Left hindlimb (tissue), 1 donor: ENCODE measurements around the gene ATAD2B.

ENCODE experiments used
- DNase-seq: peaks from one replicate; pipeline ENCODE4 v3.0.0-alpha.2; 2018

The ATAD2B gene

DNA sequence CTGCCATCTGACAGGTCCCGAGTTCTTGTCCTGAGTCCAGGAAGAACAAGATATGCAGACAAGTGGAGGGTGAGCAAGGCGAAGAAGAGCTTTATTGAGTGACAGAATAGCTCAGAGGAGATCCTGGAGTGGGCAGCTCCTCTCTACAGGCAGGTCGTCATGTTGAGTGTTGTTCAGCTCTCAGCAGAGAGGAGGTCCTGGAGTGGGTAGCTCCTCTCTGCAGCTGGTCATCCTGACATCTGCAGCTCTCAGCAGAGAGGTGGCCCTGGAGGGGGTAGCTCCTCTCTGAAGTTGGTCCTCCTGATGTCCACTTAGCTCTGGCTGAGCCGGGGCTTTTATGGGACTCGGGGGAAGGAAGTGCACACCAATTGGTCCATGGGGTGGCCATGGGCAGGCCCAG, 90.4 kb downstream of the ATAD2B start:
- DNase-seq: no peak

DNA sequence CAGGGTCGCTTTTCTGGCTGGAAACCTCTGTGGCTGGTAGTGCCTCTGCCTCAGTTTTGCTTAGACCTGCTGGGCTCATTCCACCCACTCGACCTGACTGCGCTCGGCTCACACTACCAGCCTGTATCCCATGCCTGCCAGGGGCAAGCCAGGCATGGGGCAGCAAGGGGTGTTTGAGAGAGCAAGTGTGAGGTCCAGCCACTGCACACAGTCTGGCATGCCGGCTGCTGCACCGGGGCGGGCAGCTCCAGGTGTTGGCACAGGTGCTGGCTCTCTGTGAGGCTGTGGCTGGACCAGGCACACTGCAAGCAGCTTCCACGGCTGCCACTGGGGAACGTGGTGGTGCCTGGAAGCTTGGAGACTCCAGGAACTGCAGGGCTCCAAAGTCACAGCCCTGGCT, 90.9 kb downstream of the ATAD2B start:
- DNase-seq: no peak

- DNase-seq: no peak
These were observed 91.5 kb downstream of the ATAD2B start for GRCh38 chr2:23835423-23835822.

DNA sequence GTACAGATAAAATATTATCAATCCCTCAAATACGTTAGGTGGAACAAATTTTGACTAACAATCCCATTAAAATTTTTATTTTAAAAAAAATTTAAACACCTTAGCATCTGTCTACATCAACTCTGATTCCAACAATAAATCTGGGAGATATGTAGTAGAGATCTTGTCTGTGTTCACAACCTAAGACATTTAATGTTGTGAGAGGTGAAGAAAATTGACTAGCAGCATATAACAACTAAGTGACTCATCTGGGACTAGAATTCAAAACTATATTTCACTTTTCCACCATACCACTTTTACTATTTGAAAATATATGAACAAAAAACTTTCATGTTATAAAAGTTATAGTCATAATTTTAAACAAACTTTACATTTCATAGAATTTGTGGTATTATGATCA, 97.9 kb downstream of the ATAD2B start:
- no peak for DNase-seq

DNA sequence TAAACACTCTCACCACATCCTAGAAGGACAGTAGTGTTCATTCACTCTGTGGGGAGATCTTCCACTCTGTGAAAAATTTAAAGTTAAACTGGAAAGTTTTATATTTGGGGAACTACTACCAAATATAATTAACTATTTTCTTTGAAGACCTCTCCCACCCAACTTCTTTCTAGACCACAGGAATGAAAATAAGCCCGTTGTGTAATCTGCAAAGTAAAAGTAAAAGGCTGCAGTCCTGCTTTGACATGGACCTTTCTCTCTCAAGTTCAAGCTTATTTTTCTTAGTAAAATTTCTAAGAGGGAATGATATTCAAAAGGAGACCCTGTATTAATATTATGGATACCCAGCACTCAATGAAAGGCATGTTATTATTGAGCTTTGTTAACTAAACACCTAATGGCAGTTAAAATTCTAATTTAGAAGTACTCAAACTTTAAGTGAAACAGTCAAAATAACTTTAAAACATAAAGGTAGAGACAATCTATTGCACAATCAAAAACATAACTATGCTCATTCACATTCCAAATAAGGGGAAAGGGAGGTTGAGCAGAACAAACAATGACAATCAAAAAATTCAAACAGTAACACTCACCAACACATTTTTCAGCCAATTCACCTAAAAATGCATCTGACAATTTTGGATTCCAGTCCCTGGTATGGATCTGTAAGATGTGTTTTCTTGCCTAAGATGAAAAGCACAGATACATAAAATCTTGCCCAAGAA, 98.5 kb downstream of the ATAD2B start:
- no peak for DNase-seq

- DNase-seq: no peak
These were observed 99.6 kb downstream of the ATAD2B start for GRCh38 chr2:23827287-23827686.

DNA sequence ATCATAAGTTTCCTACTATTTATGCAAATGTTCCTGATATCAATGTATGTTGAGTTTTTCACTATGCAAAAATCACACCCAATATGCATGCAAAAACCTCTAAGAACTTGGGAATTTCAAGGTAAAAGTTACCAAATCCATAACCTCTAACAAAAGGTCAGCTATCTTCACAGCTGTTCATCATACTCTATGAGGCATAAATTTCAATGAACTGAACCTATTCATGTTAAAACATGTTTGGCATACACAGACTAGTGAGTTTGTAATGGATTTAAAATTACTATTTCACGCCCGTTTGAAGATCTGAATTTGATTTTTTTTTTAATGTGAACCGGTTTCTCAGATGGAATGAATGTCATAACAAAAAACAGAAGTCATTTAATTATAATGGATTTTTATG, 100.2 kb downstream of the ATAD2B start:
- DNase-seq: no peak

DNA sequence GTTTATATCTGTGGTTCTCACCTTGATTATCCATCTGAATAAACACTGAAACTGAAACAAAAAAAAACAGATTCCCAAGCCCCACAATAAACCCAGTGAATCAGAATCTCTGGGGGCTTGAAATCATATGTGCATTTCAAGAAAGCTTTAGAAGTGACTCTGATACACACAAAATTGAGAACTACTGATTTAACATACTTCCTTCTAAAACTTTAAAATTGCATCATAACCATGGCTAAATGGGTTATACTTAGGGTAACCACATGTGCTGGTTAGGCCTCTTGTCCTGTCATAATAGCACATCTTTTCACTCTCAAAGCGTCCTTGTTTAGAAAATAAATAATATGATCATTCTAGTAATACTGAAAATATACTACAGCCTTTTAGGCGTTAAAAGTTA, 100.9 kb downstream of the ATAD2B start:
- no peak for DNase-seq

GRCh38 chr2:23824777-23825212, 102.1 kb downstream of the ATAD2B start:
- no peak for DNase-seq

DNA sequence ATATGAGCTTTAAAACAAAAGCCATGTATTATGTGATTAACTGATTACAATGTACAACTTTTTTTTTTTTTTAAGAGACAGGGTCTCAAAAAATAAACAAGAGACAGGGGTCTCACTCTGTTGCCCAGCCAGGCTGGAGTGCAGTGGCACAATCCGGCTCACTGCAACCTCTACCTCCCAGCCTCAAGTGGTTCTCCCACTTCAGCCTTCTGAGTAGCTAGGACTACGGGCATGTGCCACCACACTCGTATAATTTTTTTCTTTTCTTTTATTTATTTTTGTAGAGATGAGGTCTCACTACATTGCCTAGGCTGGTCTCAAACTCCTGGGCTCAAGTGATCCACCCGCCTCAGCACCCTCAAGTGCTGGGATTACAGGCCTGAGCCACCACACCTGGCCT, 103.1 kb downstream of the ATAD2B start:
- no peak for DNase-seq

DNA sequence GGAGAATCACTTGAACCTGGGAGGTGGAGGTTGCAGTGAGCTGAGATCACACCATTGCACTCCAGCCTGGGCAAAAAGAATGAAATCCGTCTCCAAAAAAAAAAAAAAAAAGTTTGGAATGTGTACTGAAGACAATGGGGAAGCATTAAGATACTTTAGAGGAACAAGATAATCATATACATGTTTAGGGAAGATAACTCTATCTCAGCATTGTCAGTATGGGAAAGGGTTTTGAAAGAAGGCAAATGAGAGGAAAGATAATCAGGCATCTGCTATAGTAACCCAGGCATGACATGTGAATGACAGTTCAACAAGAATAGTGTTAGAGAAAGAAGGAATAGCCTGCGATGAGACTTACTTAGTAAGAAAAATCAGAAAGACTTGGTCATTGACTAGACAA, 112.0 kb downstream of the ATAD2B start:
- no peak for DNase-seq

- no peak for DNase-seq
These were observed 113.5 kb downstream of the ATAD2B start for GRCh38 chr2:23813438-23813837.

- DNase-seq: no peak
These were observed 117.8 kb downstream of the ATAD2B start for GRCh38 chr2:23809150-23809549.

GRCh38 chr2:23806665-23807249, 120.2 kb downstream of the ATAD2B start:
- no peak for DNase-seq

DNA sequence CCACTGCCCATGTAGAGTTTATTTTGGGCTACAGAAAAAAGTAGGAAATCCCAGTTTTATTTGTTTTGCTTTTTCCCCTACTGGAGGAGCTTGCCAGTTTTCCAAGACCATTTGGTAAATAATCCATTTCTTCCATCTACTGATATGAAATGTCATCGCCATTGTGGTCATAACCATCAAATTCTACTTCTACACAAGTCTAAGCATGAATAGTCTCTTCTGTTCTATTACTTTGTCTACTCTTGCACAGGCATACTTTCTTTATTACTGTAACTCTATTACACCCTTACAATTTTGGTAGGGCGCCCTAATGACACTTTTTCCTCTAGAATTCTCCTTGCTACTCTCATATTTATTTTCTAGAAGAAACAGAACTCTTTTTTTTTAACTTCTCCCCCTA, 120.7 kb downstream of the ATAD2B start:
- DNase-seq: no peak

DNA sequence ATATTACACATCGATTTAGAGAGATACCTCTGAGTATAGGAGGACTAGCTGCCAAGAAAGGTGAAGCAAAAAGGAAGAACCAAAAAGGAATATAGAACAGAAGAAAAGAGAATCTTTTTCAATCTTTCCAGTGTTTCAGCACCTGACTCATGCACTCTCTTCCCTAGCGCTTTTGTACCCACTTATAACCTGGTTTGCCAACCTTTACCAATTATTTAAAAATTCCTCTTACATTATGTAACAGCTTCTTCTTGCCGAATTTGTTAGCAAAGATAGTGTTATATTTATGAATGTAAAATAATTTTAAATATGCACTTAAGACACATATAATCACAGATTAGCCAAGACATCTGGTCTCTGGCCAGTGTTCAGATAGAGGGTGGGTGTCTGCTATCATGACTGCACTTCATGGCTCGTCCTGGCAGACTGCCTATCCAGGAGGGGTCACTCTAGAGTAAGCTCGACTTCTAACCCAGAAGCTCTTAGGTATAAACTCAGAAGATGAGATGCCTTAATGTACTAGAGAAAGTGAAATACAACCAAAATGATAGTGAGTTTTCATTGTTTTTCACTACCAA, 122.9 kb downstream of the ATAD2B start:
- DNase-seq: no peak

GRCh38 chr2:23803264-23803964, 123.5 kb downstream of the ATAD2B start:
- no peak for DNase-seq

- DNase-seq: no peak
These were observed 125.5 kb downstream of the ATAD2B start for GRCh38 chr2:23801396-23801795.

- DNase-seq: no peak
These were observed 132.7 kb downstream of the ATAD2B start for GRCh38 chr2:23794234-23794633.

DNA sequence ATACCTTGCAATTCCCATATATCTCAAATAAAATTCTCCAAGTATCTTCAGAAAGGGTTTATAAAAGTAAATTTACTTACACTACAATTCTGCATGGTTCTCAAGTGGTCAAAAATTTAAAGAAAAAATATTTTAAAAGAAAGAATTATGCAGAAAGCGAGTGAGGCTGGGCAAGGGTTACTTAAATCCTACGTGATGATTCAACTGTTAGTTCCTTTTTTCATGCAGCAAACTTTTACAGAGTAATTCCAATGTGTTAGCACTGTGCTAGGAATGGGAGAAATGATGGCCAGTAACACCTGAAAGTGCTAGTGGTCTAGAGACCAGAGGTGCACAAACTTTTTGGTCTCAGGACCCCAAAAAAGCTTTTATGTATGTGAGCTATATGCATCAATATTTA, 133.4 kb downstream of the ATAD2B start:
- no peak for DNase-seq

DNA sequence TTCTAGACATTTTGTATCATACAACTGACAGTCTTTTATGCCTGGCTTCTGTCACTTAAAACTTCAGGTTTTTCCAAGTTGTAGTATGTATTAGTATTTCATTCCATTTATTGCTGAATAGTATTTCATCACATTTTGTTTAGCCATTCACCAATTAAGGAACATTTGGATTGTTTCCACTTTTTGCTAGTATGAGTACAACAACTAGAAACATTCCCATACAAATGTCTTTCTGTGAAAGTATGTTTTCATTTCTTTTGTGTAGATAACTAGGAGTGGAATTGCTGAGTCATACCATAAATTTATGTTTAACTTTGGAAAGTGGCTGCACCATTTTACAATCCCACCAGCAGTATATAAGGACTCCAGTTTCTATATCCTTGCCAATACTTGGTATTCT, 135.9 kb downstream of the ATAD2B start:
- DNase-seq: no peak

DNA sequence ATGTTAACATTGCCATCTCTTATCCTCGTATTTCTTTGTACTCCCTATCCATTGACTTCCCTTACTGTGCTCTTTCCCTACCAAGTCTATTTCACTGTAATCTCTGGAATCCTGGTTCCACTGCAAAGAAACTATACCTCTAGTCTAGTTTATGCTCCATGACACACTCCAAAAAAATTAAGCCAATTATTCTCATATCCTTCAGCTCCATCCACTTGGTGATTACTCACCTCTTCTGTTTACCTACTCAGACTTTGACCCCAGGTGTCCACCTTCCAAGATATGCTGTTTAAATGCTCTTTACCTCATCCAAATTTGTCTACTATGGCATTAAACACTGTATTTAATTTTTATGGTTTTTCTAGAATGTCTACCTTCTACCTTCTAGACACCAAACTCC, 137.9 kb downstream of the ATAD2B start:
- no peak for DNase-seq

- DNase-seq: no peak
These were observed 138.8 kb downstream of the ATAD2B start for GRCh38 chr2:23788100-23788499.

GRCh38 chr2:23784971-23785370, 142.0 kb downstream of the ATAD2B start:
- DNase-seq: no peak
